ENCODE results near the gene ASCL3. TPM values are rescaled to one million over a fixed set of nuclear protein-coding genes. Genes with fewer than 3 reads are reported as not detected.

The ASCL3 gene
- polyA plus RNA-seq, 1 donor from 2014 or later, result not detected

DNA sequence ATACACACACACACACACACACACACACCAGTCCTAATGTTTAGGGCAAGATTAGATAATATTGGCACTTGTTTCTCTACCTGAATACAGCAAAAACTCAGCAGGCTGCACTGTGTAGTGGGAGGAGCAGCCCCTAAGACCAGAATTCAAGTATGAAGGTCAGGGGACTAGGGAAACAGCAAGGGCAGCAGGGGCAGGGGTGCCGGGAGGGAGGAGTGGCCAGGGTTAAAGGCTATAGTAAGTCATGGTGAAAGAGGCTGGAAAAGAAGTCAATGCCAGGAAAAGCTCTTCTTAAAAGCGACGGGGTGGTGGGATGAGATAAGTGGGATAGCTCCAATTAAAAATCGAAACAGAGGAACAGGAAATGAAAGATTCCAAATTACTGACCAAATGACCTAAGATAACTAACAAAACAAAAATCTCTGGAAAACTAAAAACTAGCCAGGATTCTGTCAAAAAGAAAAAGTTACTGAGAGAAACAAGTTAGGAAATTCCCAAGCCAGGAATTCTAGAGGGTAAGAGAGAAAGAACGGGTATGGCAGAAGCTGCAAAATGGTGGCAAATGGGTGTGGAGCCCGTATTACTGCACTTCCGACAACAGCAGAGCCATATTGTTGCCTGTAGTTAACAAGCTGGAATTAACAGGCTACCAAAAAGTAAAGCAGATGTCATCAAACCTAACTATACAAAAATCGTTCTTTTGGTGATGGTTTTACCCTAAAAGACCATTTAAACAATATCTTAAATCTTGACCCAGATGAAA is 1.3 kb downstream of the ASCL3 start:
- Histone ChIP-seq H3K9me2 (ENCODE audit: insufficient read depth, low read length) (no peaks in the 10 kb centered on the region), H3K9ac (ENCODE audit: low read length) (no peak overlapping the region), H4K20me1 (ENCODE audit: insufficient read depth) (no peaks in the 10 kb centered on the region), H3K36me3 (ENCODE audit: insufficient read depth, low read length) (no peaks in the 10 kb centered on the region), H3K4me3 (ENCODE audit: low read length) (no peak overlapping the region), H3K9me3 (ENCODE audit: low read length) (no peaks in the 10 kb centered on the region), H3K27me3 (ENCODE audit: insufficient read depth, low read depth, low read length) (no peaks in the 10 kb centered on the region), H2AFZ (ENCODE audit: low read depth, low read length) (no peak overlapping the region), H3K79me2 (replicated peaks; ENCODE audit: insufficient read depth, low read length) (no peaks in the 10 kb centered on the region), H3F3A (ENCODE audit: insufficient read depth, low read length, poor library complexity, severe bottlenecking) (no peaks in the 10 kb centered on the region), H3K4me2 (ENCODE audit: low read length) (no peak overlapping the region), H3K27ac (ENCODE audit: low read length) (no peak overlapping the region)
- no peak for TF ChIP-seq RAD21 (conservative IDR thresholded peaks at IDR 0.05)
- TF ChIP-seq EP300 (conservative IDR thresholded peaks at IDR 0.05; ENCODE audit: poor library complexity, severe bottlenecking), result no peak
- TF ChIP-seq SMC3 (conservative IDR thresholded peaks at IDR 0.05; ENCODE audit: poor library complexity), result no peak
- no peak for TF ChIP-seq EZH2 (IDR thresholded peaks at IDR 0.05; ENCODE audit: borderline replicate concordance, insufficient read depth, low read length, poor library complexity, severe bottlenecking)
- no peak for TF ChIP-seq MXI1 (conservative IDR thresholded peaks at IDR 0.05; ENCODE audit: poor library complexity, severe bottlenecking)
- TF ChIP-seq, protein P1, sequence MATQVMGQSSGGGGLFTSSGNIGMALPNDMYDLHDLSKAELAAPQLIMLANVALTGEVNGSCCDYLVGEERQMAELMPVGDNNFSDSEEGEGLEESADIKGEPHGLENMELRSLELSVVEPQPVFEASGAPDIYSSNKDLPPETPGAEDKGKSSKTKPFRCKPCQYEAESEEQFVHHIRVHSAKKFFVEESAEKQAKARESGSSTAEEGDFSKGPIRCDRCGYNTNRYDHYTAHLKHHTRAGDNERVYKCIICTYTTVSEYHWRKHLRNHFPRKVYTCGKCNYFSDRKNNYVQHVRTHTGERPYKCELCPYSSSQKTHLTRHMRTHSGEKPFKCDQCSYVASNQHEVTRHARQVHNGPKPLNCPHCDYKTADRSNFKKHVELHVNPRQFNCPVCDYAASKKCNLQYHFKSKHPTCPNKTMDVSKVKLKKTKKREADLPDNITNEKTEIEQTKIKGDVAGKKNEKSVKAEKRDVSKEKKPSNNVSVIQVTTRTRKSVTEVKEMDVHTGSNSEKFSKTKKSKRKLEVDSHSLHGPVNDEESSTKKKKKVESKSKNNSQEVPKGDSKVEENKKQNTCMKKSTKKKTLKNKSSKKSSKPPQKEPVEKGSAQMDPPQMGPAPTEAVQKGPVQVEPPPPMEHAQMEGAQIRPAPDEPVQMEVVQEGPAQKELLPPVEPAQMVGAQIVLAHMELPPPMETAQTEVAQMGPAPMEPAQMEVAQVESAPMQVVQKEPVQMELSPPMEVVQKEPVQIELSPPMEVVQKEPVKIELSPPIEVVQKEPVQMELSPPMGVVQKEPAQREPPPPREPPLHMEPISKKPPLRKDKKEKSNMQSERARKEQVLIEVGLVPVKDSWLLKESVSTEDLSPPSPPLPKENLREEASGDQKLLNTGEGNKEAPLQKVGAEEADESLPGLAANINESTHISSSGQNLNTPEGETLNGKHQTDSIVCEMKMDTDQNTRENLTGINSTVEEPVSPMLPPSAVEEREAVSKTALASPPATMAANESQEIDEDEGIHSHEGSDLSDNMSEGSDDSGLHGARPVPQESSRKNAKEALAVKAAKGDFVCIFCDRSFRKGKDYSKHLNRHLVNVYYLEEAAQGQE (IDR thresholded peaks at IDR 0.05; ENCODE audit: borderline replicate concordance), result no peak
- TF ChIP-seq, protein P2, sequence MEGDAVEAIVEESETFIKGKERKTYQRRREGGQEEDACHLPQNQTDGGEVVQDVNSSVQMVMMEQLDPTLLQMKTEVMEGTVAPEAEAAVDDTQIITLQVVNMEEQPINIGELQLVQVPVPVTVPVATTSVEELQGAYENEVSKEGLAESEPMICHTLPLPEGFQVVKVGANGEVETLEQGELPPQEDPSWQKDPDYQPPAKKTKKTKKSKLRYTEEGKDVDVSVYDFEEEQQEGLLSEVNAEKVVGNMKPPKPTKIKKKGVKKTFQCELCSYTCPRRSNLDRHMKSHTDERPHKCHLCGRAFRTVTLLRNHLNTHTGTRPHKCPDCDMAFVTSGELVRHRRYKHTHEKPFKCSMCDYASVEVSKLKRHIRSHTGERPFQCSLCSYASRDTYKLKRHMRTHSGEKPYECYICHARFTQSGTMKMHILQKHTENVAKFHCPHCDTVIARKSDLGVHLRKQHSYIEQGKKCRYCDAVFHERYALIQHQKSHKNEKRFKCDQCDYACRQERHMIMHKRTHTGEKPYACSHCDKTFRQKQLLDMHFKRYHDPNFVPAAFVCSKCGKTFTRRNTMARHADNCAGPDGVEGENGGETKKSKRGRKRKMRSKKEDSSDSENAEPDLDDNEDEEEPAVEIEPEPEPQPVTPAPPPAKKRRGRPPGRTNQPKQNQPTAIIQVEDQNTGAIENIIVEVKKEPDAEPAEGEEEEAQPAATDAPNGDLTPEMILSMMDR (IDR thresholded peaks at IDR 0.05; ENCODE audit: poor library complexity, severe bottlenecking), result no peak
- no peak for TF ChIP-seq TAF1 (IDR thresholded peaks at IDR 0.05; ENCODE audit: low read depth)
- no peak for TF ChIP-seq POLR2AphosphoS5 (IDR thresholded peaks at IDR 0.05)

DNA sequence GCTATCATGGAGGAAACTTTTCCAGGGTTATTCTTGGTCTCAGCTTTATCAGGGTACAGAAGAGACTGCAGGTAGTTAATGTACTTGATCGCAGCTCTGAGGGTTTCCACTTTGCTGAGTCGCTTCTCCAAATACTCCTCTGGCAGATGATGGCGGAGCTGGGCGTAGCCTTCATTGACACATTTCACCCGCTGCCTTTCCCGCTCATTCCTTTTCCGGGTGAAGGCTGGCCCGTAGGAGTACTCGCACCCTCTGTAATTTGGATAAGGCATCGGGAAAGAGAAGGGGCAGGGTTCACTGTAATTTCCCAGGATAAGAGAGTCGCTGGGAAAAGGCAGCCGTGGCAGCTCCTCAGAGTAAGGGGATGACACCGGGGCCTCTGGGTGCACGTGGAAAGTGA is 5.2 kb downstream of the ASCL3 start:
- Histone ChIP-seq H3K36me3 (ENCODE audit: insufficient read depth, low read length) (no peaks in the 10 kb centered on the region), H3K9ac (ENCODE audit: low read length) (no peak overlapping the region), H3F3A (ENCODE audit: insufficient read depth, low read length, poor library complexity, severe bottlenecking) (no peaks in the 10 kb centered on the region), H3K27me3 (ENCODE audit: insufficient read depth, low read depth, low read length) (no peaks in the 10 kb centered on the region), H3K79me2 (replicated peaks; ENCODE audit: insufficient read depth, low read length) (no peaks in the 10 kb centered on the region), H3K4me2 (ENCODE audit: low read length) (no peak overlapping the region), H4K20me1 (ENCODE audit: insufficient read depth) (no peaks in the 10 kb centered on the region), H2AFZ (ENCODE audit: low read depth, low read length) (no peak overlapping the region), H3K9me3 (ENCODE audit: low read length) (no peaks in the 10 kb centered on the region), H3K4me3 (ENCODE audit: low read length) (no peak overlapping the region), H3K9me2 (ENCODE audit: insufficient read depth, low read length) (no peaks in the 10 kb centered on the region), H3K27ac (ENCODE audit: low read length) (no peak overlapping the region)
- TF ChIP-seq, protein P2 (IDR thresholded peaks at IDR 0.05; ENCODE audit: poor library complexity, severe bottlenecking), result no peak
- TF ChIP-seq, protein P1 (IDR thresholded peaks at IDR 0.05; ENCODE audit: borderline replicate concordance), result no peak
- TF ChIP-seq MXI1 (conservative IDR thresholded peaks at IDR 0.05; ENCODE audit: poor library complexity, severe bottlenecking) (no peak), RAD21 (conservative IDR thresholded peaks at IDR 0.05) (no peak), POLR2AphosphoS5 (IDR thresholded peaks at IDR 0.05) (no peak)
